ENCODE results near the gene PATZ1.

Gene PATZ1

GRCh38 chr22:31343235-31344191 lies 2.6 kb downstream of the PATZ1 start:
- TF ChIP-seq CEBPB (IDR thresholded peaks at IDR 0.05) (peak; percentile 61; the same call in 1 of the 2 replicates), EP300 (IDR thresholded peaks at IDR 0.05; ENCODE audit: borderline replicate concordance) (peak; percentile 85), REST (IDR thresholded peaks at IDR 0.05; ENCODE audit: low read depth) (no peak), TAF1 (IDR thresholded peaks at IDR 0.05; ENCODE audit: low read depth) (peak; percentile 45; the same call in 1 of the 2 replicates), FOXM1 (IDR thresholded peaks at IDR 0.05; ENCODE audit: borderline replicate concordance, low read depth) (peak; percentile 67), MAX (IDR thresholded peaks at IDR 0.05) (peak; percentile 96), USF1 (IDR thresholded peaks at IDR 0.05) (peak; percentile 67), EGR1 (IDR thresholded peaks at IDR 0.05) (peak; percentile 73), TEAD4 (IDR thresholded peaks at IDR 0.05) (peak; percentile 90), YY1 (IDR thresholded peaks at IDR 0.05; ENCODE audit: low read depth) (peak; percentile 78), CREB1 (IDR thresholded peaks at IDR 0.05; ENCODE audit: low read depth) (no peak), RAD21 (IDR thresholded peaks at IDR 0.05; ENCODE audit: low read depth) (peak; percentile 15; the same call in 1 of the 2 replicates), NFIC (IDR thresholded peaks at IDR 0.05) (peak; percentile 85), TCF12 (IDR thresholded peaks at IDR 0.05; ENCODE audit: low read depth) (peak; percentile 97), ZBTB7A (IDR thresholded peaks at IDR 0.05; ENCODE audit: low read depth) (no peak; the same call in 1 of the 2 replicates)

- TF ChIP-seq MAX (IDR thresholded peaks at IDR 0.05), result no peak
- no peak for TF ChIP-seq EP300 (IDR thresholded peaks at IDR 0.05; ENCODE audit: borderline replicate concordance)
- no peak for TF ChIP-seq REST (IDR thresholded peaks at IDR 0.05; ENCODE audit: low read depth)
- no peak for TF ChIP-seq CEBPB (IDR thresholded peaks at IDR 0.05)
- TF ChIP-seq CREB1 (IDR thresholded peaks at IDR 0.05; ENCODE audit: low read depth), result no peak
- TF ChIP-seq TCF12 (IDR thresholded peaks at IDR 0.05; ENCODE audit: low read depth), result no peak
- TF ChIP-seq RAD21 (IDR thresholded peaks at IDR 0.05; ENCODE audit: low read depth), result no peak
- no peak for TF ChIP-seq ZBTB7A (IDR thresholded peaks at IDR 0.05; ENCODE audit: low read depth)
- no peak for TF ChIP-seq NFIC (IDR thresholded peaks at IDR 0.05)
- TF ChIP-seq YY1 (IDR thresholded peaks at IDR 0.05; ENCODE audit: low read depth), result no peak
- TF ChIP-seq TEAD4 (IDR thresholded peaks at IDR 0.05), result no peak
- TF ChIP-seq TAF1 (IDR thresholded peaks at IDR 0.05; ENCODE audit: low read depth), result no peak
- no peak for TF ChIP-seq USF1 (IDR thresholded peaks at IDR 0.05)
These were observed 3.6 kb downstream of the PATZ1 start for GRCh38 chr22:31342389-31343140.

GRCh38 chr22:31341386-31342088 lies 4.6 kb downstream of the PATZ1 start:
- TF ChIP-seq TAF1 (IDR thresholded peaks at IDR 0.05; ENCODE audit: low read depth) (no peak), TEAD4 (IDR thresholded peaks at IDR 0.05) (no peak), CEBPB (IDR thresholded peaks at IDR 0.05) (no peak), FOXM1 (IDR thresholded peaks at IDR 0.05; ENCODE audit: borderline replicate concordance, low read depth) (no peak), TCF12 (IDR thresholded peaks at IDR 0.05; ENCODE audit: low read depth) (no peak), MAX (IDR thresholded peaks at IDR 0.05) (no peak), NFIC (IDR thresholded peaks at IDR 0.05) (no peak), REST (IDR thresholded peaks at IDR 0.05; ENCODE audit: low read depth) (no peak), YY1 (IDR thresholded peaks at IDR 0.05; ENCODE audit: low read depth) (no peak), EGR1 (IDR thresholded peaks at IDR 0.05) (no peak), CREB1 (IDR thresholded peaks at IDR 0.05; ENCODE audit: low read depth) (no peak), USF1 (IDR thresholded peaks at IDR 0.05) (no peak), RAD21 (IDR thresholded peaks at IDR 0.05; ENCODE audit: low read depth) (no peak), ZBTB7A (IDR thresholded peaks at IDR 0.05; ENCODE audit: low read depth) (no peak), EP300 (IDR thresholded peaks at IDR 0.05; ENCODE audit: borderline replicate concordance) (no peak)

All from Ishikawa (cell line).